Erythroblast (primary cell): Measurements from ENCODE around the gene NAT16.

Experiments used
- DNase-seq, 2 experiments: peaks; one replicate each; lab custom pipeline; 2025; lab: John Stamatoyannopoulos, UW
- GATA1 ChIP-seq: IDR thresholded peaks from 2 replicates; pipeline ENCODE4 v1.6.1; 2011; ENCODE audit warnings: low read depth, mild to moderate bottlenecking, control low read depth, low read length, moderate library complexity
- POLR2A ChIP-seq: IDR thresholded peaks from 2 replicates; pipeline ENCODE4 v1.6.1; 2011; ENCODE audit warnings: mild to moderate bottlenecking, low read length

The NAT16 gene

DNA sequence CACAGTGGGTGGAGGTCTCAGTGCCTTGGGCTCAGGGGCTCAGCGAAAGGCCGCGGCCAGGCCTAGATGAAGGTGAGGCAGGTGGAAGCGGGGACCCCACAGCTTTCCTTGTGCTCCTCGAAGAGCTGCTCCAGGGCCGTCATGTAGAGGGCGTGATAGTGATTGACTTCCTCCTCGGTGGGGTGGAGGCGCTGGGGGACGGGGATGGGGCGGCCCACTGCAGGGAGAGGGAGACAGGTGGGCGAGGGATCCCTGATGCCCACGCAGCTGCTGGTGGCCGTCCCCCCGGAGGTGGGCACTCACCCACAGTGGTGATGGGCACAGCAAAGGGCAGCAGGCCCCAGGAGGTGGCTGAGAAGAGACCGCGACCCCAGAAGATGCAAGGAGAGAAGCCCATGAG, 15.8 kb upstream of the NAT16 start:
- TF ChIP-seq GATA1 (no peak), POLR2A (no peak)
- DNase-seq = no peak

DNA sequence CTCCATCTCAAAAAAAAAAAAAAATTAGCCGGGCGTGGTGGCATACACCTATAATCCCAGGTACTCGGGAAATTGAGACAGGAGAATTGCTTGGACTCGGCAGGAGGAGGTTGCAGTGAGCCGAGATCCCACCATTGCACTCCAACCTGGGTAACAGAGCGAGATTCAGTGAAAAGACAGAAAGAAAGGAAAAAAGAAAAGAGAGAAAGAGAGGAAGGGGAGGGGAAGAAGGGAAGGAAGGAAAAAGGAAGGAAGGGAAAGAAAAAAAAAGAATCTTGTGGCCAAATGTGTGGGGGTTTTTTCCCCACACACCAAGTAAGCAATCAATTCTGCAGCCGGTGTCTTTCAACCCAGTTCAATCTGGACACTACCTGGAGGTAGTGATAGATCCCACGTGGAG, 9.0 kb upstream of the NAT16 start:
- TF ChIP-seq GATA1 = no peak
- no peak for TF ChIP-seq POLR2A
- no peak for DNase-seq

- TF ChIP-seq GATA1 (no peak), POLR2A (no peak)
- no peak for DNase-seq
These were observed 6.8 kb upstream of the NAT16 start for GRCh38 chr7:101186844-101187428.

DNA sequence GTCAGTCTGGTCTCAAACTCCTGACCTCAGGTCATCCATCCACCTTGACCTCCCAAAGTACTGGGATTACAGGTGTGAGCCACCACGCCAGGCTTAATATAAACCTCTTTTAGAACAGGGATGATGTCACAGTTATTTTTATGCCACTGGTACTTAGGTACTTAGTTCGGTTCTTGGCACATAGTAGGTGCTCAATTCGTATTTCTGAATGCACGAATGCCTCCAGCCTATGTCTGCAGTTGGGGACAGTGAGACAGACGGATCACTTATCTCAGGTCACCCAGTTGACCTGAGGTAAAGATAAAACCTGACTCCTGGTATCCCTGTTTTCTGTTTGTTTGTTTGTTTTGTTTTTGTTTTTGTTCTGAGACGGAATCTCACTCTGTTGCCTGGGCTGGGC, 6.1 kb upstream of the NAT16 start:
- no peak for DNase-seq
- TF ChIP-seq GATA1 (no peak), POLR2A (no peak)

- no peak for DNase-seq
These were observed 5.3 kb upstream of the NAT16 start for GRCh38 chr7:101185258-101185839.

GRCh38 chr7:101179713-101180112, 380 bp downstream of the NAT16 start:
- DNase-seq = no peak
- TF ChIP-seq POLR2A (no peak), GATA1 (no peak)

More at GRCh38 chr7:101185258-101185839, 5.3 kb upstream of the NAT16 start:
- TF ChIP-seq GATA1 (no peak), POLR2A (no peak)

DNA sequence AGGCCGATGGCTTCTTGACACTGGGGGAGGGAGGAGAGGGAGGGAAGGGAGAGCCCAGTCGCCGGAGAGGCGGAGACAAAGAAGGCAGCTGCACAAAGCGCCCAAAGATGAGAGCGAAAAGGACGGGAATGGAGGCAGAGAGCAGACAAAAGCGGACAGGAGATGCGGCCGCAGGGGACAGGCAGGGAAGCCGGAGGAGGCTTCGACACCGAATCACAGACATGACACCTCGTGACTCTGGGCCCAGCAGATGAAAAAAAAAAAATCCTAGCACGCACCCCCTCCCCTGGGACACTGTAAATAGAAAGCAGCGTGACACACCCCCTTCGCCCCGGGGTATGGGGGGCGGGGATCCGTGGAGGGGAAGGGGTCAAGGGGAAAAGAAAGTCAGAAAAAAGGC, 976 bp downstream of the NAT16 start:
- TF ChIP-seq POLR2A (no peak), GATA1 (no peak)
- DNase-seq = no peak

DNA sequence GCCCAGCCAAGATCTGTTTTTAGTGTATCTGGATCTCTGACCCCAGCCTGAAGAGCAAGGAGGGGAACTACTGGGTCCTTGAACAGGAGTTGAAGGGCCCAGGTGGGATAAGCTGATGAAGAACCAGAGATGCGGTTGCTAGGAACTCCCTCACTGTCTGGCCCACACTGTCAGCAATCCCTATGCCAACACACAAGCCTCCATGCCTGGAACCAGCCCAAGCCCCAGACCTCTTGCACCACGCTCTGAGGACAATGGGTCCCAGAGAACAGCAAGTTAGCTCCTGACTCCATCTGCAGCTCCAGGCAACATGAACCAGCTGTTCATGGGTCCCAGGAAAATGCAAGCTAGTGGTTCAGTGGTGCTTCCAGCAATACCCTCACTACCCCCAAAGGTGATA, 2.4 kb downstream of the NAT16 start:
- no peak for DNase-seq
- TF ChIP-seq GATA1 (no peak), POLR2A (no peak)

DNA sequence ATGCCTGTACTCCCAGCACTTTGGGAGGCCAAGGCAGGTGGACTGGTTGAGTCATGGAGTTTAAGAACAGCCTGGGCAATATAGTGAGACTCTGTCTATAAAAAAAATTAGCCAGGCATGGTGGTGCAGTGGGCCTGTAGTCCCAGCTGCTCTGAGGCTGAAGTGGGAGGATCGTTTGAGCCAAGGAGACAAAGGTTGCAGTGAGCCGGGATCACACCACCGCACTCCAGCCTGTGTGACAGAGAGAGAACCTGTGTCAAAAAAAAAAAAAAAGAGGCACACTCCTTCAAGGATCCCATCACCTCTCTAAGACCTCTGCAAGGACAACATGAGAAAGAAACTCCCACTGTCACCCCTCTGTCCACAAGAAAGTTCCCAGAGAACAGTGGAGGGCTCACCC, 4.4 kb downstream of the NAT16 start:
- DNase-seq = no peak
- no peak for TF ChIP-seq POLR2A
- no peak for TF ChIP-seq GATA1

DNA sequence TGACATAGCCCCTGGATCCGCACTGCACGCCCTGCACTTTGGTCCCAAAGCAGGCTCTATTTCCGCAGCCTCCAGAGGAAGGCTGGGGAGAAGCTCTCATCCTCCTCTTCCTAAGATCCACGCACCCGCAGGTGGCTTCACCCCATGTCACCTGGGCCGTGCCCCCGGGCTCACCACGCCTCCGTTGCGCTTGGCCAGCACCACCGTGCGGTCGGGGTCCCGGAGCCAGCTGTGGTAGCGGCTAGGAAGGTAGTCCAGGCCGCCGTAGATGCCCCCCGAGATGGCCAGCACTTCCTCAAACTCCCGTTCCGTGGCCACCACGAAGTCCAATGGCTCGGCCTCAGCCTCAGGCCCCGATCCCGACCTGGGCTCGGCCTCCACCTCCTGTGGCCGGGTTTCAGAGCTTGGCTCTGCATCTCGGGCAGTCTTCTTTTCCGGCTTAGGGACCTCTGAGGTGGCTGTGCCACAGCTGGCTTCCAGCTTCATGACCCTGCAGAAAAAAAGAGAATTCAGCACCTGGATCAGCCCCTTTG, 5.7 kb downstream of the NAT16 start:
- DNase-seq = no peak
- no peak for TF ChIP-seq GATA1

GRCh38 chr7:101173752-101174244, 6.3 kb downstream of the NAT16 start:
- TF ChIP-seq POLR2A = peak; percentile 37
- TF ChIP-seq GATA1 = no peak
- DNase-seq = peak; percentile 60 to 75

DNA sequence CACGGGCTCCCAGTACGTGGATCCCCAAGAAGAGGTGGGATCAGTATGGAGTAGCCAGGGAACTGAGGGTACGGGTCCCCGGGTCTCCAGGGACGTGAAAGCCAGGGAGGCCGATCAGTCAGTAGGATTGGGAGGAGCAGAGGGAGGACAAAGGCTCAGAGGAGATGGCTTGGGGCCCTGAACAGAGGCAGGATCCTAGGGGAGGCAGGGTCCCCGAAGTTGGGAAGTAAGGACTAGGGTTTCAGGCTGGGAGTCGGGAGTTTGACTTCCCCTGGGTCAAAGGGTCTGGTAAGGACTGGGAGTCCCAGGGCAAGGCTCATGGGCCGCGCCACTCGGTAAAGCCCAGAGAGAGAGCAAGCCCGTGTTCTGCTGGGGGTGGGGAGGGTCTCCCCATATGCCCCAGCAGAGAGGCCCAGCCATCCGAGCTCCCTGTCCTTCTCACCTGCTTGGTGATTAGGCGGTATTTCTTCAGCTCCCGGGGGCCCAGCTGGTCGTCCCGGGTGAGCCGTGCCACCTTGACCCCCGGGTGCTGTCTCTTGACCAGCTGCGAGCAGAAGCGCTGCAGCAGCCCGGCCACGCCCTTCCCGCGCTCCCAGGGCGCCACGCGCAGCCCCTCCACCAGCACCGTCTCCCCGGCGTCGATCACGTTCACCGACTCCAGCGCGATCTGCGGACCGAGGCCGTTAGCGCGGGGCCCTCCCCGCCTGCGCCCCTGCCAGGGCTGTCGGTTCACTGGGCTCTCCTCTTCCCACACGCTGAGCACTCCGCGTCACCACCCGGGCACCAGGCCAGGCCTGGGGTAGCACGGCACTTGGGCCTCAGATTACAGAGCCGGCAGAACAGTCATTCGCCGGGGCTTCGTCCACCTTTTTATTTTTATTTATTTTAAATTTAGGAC, 7.0 kb downstream of the NAT16 start:
- DNase-seq = peak; percentile 49 to 57

DNA sequence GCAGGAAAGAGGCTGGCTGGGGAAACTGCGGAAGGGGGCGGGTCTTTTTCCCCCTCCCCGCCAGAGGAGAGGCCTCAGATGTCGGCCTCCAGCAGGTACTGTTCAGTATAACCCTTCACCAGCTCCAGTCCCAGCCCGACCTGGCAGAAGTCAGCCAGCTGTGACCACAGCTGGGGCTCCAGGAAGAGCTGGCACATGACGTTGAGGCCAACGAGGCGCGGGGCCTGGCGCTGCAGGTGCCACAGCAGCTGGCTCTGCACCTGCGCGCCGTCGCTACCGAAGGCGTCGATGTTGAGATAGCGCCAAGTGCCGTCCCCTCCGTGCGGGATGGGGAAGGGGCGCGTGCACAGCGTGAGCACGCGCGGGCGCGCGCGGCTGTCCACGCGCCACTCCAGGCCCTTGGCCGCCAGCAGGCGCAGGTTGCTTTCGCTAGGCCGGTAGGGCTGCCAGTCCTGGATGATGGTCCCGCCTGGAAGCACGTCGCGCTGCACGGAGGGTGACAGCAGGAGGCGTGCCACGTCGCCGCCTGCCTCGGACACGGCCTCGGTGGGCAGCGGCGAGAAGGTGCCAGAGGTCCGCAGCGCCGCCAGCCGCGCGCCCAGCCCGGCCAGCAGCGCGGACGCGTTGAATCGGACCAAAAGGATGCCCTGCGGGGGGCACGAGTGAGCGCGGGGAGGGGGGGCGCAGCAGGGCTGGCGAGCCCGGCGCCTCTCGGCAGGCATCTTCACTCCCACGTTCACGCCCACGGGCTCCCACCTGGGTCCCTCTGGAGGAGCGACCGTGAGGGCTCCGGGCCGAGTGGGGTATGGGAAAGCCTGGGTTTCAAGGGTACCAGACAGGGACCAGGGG, 7.9 kb downstream of the NAT16 start:
- TF ChIP-seq POLR2A (no peak), GATA1 (no peak)
- no peak for DNase-seq

More for the DNA sequence above, 7.0 kb downstream of the NAT16 start:
- TF ChIP-seq GATA1 (no peak), POLR2A (no peak)

DNA sequence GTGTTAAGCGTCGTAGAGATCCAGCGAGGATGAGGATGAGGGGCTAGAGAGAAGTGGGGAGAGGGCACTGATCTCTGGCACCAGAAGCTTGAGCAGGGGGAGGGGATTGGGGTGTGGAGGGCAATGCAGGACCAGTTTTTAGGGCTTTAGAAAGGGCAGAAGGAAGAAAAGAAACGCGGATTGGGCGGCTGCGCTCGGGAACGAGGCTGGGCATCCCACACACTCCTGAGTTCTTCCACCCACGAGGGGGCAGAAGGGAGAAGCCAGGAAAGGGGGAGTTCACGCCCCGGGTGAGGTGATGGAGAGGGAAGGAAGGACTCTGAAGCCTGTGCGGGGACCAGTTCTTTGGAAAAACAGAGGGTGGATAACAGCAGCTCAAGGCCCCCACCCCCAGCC, 8.7 kb downstream of the NAT16 start:
- DNase-seq = no peak
- TF ChIP-seq POLR2A (no peak), GATA1 (no peak)
